IgD-negative memory B cell (primary cell): ENCODE results near the gene GCG. TPM values are rescaled to one million over a fixed set of nuclear protein-coding genes. Genes with fewer than 3 reads are reported as not detected.

Experiments used
- H3K27ac Mint-ChIP-seq, 3 donors: one replicate each; pipeline ENCODE4 v1.8.0; 2020 to 2022; ENCODE audit warnings: mild to moderate bottlenecking in 3 of 3, mixed read lengths in 3 of 3, moderate library complexity in 1 of 3
- H3K27me3 Mint-ChIP-seq: one replicate; pipeline ENCODE4 v1.8.0; 2021; ENCODE audit warnings: mixed read lengths
- H3K36me3 Mint-ChIP-seq: one replicate; pipeline ENCODE4 v1.8.0; 2020; ENCODE audit warnings: mild to moderate bottlenecking, mixed read lengths
- H3K4me1 Mint-ChIP-seq, 3 donors: one replicate each; pipeline ENCODE4 v1.8.0; 2020 to 2022; ENCODE audit warnings: mixed read lengths in 3 of 3, mild to moderate bottlenecking in 1 of 3
- H3K4me3 Mint-ChIP-seq, 4 donors: one replicate each; pipeline ENCODE4 v1.8.0; 2020 to 2022; ENCODE audit warnings: mild to moderate bottlenecking in 4 of 4, mixed read lengths in 4 of 4, moderate library complexity in 3 of 4
- H3K9me3 Mint-ChIP-seq, 3 donors: one replicate each; pipeline ENCODE4 v1.8.0; 2020 to 2021; ENCODE audit warnings: mixed read lengths in 3 of 3, mild to moderate bottlenecking in 1 of 3
- polyA plus RNA-seq: library from polyadenylated mRNA; unstranded; fragments of 300-500 nt; fragmentation: Illumina TruSeq; gene quantifications from one replicate; pipeline ENCODE4 v1.2.3, GENCODE V29; 2021

Gene GCG
- polyA plus RNA-seq, 1 donor from 2014 or later, result not detected

DNA sequence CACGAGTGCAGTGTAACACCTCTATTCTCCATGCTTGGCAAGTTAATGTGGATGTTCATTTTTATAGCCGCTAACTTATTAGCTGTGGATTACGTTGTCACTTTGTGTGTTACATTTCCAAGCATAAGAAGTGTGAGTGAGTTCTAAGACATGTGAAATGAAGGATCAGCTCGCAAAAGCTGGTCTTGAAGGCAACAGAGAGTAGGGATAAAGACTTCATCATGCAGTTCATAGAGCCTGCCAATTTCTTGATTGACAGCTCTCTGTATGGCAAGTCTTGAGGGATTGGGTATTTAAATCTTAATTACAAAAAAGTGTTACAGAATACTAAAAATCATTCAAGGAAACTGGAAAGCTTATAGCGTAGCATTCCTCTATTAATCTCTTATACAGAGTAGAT, 52.2 kb downstream of the GCG start:
- no peaks in the 10 kb centered on the region for H3K36me3 Mint-ChIP-seq
- no peaks in the 10 kb centered on the region for H3K9me3 Mint-ChIP-seq
- H3K27me3 Mint-ChIP-seq, result peaks cover 8% of the 10 kb centered on the region
- H3K4me1 Mint-ChIP-seq, result no peaks in the 10 kb centered on the region
- no peak overlapping the region for H3K27ac Mint-ChIP-seq
- H3K4me3 Mint-ChIP-seq, result no peak overlapping the region

Other genes starting within 250 kb of the GCG start
- 1.3 TPM for gene DPP4, start 78.0 kb downstream of the GCG start, polyA plus RNA-seq
- not detected for gene FAP, start 91.2 kb upstream of the GCG start, polyA plus RNA-seq
- gene IFIH1, start 166.4 kb upstream of the GCG start, polyA plus RNA-seq, result 31.1 TPM
- gene GCA, start 191.9 kb upstream of the GCG start, polyA plus RNA-seq, result 52.4 TPM